Uterus (tissue), 4 donors: ENCODE data around the gene IGF2BP2. TPM values are rescaled to one million over a fixed set of nuclear protein-coding genes. Genes with fewer than 3 reads are reported as not detected.
A peak's percentile ranks its signal among the peaks of the same experiment; 100 is the strongest.

ENCODE experiments used
- DNase-seq, 2 donors: peaks; one replicate each; pipeline ENCODE4 v3.0.0-alpha.2; 2019 to 2020
- H3K27ac ChIP-seq, 2 donors: fragments of 200-600 bp; sonication (generic); 1 replicate in 1 of 2; 2 replicates in 1 of 2; pipeline ENCODE4 v1.5.1; 2016 to 2018
- H3K27me3 ChIP-seq, 2 donors: fragments of 200-600 bp; sonication (generic); one replicate each; pipeline ENCODE4 v1.5.1; 2018 to 2019; ENCODE audit warnings: control low read depth in 1 of 2
- H3K36me3 ChIP-seq, 2 donors: fragments of 200-600 bp; sonication (generic); one replicate each; pipeline ENCODE4 v1.5.1; 2019; ENCODE audit warnings: control low read depth in 1 of 2
- H3K4me1 ChIP-seq, 2 donors: fragments of 200-600 bp; sonication (generic); one replicate each; pipeline ENCODE4 v1.5.1; 2018 to 2019; ENCODE audit warnings: control low read depth in 1 of 2
- H3K4me3 ChIP-seq, 2 donors: fragments of 200-600 bp; sonication (generic); 1 replicate in 1 of 2; 2 replicates in 1 of 2; pipeline ENCODE4 v1.5.1; 2018 to 2019; ENCODE audit warnings: mild to moderate bottlenecking in 1 of 2
- H3K9me3 ChIP-seq, 2 donors: fragments of 200-600 bp; sonication (generic); one replicate each; pipeline ENCODE4 v1.5.1; 2019; ENCODE audit warnings: control low read depth in 1 of 2
- CTCF ChIP-seq, 4 experiments: fragments of 200-600 bp in 2 of 4; fragments of 450-650 bp in 2 of 4; sonication (generic) in 2 of 4; IDR thresholded peaks; one replicate each; pipeline ENCODE4 v1.5.1; 2016 to 2019; ENCODE audit warnings: antibody characterized with exemption in 4 of 4, mild to moderate bottlenecking in 2 of 4, moderate library complexity in 1 of 4
- POLR2A ChIP-seq, 2 donors: fragments of 450-650 bp; IDR thresholded peaks; one replicate each; pipeline ENCODE4 v1.6.1; 2016; ENCODE audit warnings: antibody characterized with exemption in 2 of 2, mild to moderate bottlenecking in 1 of 2, moderate library complexity in 1 of 2
- intact Hi-C: fragments of 100-400 bp; cut with DNase I; formaldehyde crosslinking; loops from one replicate; pipeline ENCODE4 v1.15.1; 2023; ENCODE audit warnings: low total_unique reads
- total RNA-seq, 4 donors: library from RNA; depleted of rRNA in 3 of 4; stranded (reverse); fragments of >200 nt in 3 of 4; gene quantifications; one replicate each; pipeline versions ENCODE4 v1.1.0 to v1.2.4, GENCODE V29; 2014 to 2023
- donor health status: DM: yes; HTN: yes; CAD: no.

The IGF2BP2 gene
- total RNA-seq, 4 donors from 2014 or later, result 2.9 to 65.6 (median 13.1) TPM

- Histone ChIP-seq H3K36me3 (no peaks in the 10 kb centered on the region), H3K27me3 (no peaks in the 10 kb centered on the region), H3K9me3 (no peaks in the 10 kb centered on the region), H3K4me3 (no peak overlapping the region), H3K4me1 (peaks cover 0 to 1% of the 10 kb centered on the region in 2 donors), H3K27ac (peak overlapping the region in 1 of 2 donors; percentile 34)
- intact Hi-C loops, result no loop called here
- TF ChIP-seq CTCF (IDR thresholded peaks at IDR 0.05) (no peak), POLR2A (IDR thresholded peaks at IDR 0.05) (no peak)
- DNase-seq, result no peak
Observed at GRCh38 chr3:185760088-185760487, 64.8 kb downstream of the IGF2BP2 start.

- no peak for DNase-seq
- no peak for TF ChIP-seq POLR2A (IDR thresholded peaks at IDR 0.05)
- no peak for TF ChIP-seq CTCF (IDR thresholded peaks at IDR 0.05)
- intact Hi-C loops, result no loop called here
- Histone ChIP-seq H3K4me1 (no peaks in the 10 kb centered on the region), H3K36me3 (no peaks in the 10 kb centered on the region), H3K4me3 (no peak overlapping the region), H3K27me3 (no peaks in the 10 kb centered on the region), H3K9me3 (no peaks in the 10 kb centered on the region), H3K27ac (no peak overlapping the region)
Observed at GRCh38 chr3:185759512-185759911, 65.3 kb downstream of the IGF2BP2 start.

- Histone ChIP-seq H3K27me3 (no peaks in the 10 kb centered on the region), H3K36me3 (no peaks in the 10 kb centered on the region), H3K4me1 (no peaks in the 10 kb centered on the region), H3K27ac (no peak overlapping the region), H3K9me3 (no peaks in the 10 kb centered on the region), H3K4me3 (no peak overlapping the region)
- TF ChIP-seq CTCF (IDR thresholded peaks at IDR 0.05), result no peak
- TF ChIP-seq POLR2A (IDR thresholded peaks at IDR 0.05), result no peak
- no peak for DNase-seq
- intact Hi-C loops, result no loop called here
Observed at GRCh38 chr3:185758912-185759311, 65.9 kb downstream of the IGF2BP2 start.

GRCh38 chr3:185757176-185757575, 67.7 kb downstream of the IGF2BP2 start:
- H3K9me3 ChIP-seq, result no peaks in the 10 kb centered on the region
- TF ChIP-seq POLR2A (IDR thresholded peaks at IDR 0.05) (no peak), CTCF (IDR thresholded peaks at IDR 0.05) (no peak)
- no peak for DNase-seq
- no peaks in the 10 kb centered on the region for H3K4me1 ChIP-seq
- no peak overlapping the region for H3K27ac ChIP-seq
- no peaks in the 10 kb centered on the region for H3K36me3 ChIP-seq
- no peak overlapping the region for H3K4me3 ChIP-seq
- intact Hi-C loops, result no loop called here
- no peaks in the 10 kb centered on the region for H3K27me3 ChIP-seq

GRCh38 chr3:185756477-185756876, 68.4 kb downstream of the IGF2BP2 start:
- H3K27ac ChIP-seq, result no peak overlapping the region
- DNase-seq, result no peak
- TF ChIP-seq CTCF (IDR thresholded peaks at IDR 0.05) (no peak), POLR2A (IDR thresholded peaks at IDR 0.05) (no peak)
- no peak overlapping the region for H3K4me3 ChIP-seq
- no peaks in the 10 kb centered on the region for H3K36me3 ChIP-seq
- intact Hi-C loops, result no loop called here
- no peaks in the 10 kb centered on the region for H3K27me3 ChIP-seq
- H3K9me3 ChIP-seq, result no peaks in the 10 kb centered on the region
- H3K4me1 ChIP-seq, result no peaks in the 10 kb centered on the region
